Stimulated activated memory B cell treated with anti-CD40 and anti-IgM and Interleukin-4, amounts not matched to agents 10 μg/mL and 1 μg/mL and 100 μg/mL, for 72 hours (primary cell): ENCODE measurements around the gene PTGIS.

Experiments
- ATAC-seq: fragments of 150-1000 bp; cut with Tn5 transposase; 2 replicates; pipeline ENCODE4 v1.10.0; 2021
- H3K27ac Mint-ChIP-seq: one replicate; pipeline ENCODE4 v1.8.0; 2022; ENCODE audit warnings: mild to moderate bottlenecking, mixed read lengths
- H3K27me3 Mint-ChIP-seq: one replicate; pipeline ENCODE4 v1.8.0; 2022; ENCODE audit warnings: mixed read lengths
- H3K36me3 Mint-ChIP-seq: one replicate; pipeline ENCODE4 v1.8.0; 2022; ENCODE audit warnings: mixed read lengths
- H3K4me1 Mint-ChIP-seq: one replicate; pipeline ENCODE4 v1.8.0; 2022; ENCODE audit warnings: mixed read lengths
- H3K4me3 Mint-ChIP-seq: one replicate; pipeline ENCODE4 v1.8.0; 2022; ENCODE audit warnings: mild to moderate bottlenecking, moderate library complexity, mixed read lengths
- H3K9me3 Mint-ChIP-seq: one replicate; pipeline ENCODE4 v1.8.0; 2022; ENCODE audit warnings: mixed read lengths

PTGIS gene

DNA sequence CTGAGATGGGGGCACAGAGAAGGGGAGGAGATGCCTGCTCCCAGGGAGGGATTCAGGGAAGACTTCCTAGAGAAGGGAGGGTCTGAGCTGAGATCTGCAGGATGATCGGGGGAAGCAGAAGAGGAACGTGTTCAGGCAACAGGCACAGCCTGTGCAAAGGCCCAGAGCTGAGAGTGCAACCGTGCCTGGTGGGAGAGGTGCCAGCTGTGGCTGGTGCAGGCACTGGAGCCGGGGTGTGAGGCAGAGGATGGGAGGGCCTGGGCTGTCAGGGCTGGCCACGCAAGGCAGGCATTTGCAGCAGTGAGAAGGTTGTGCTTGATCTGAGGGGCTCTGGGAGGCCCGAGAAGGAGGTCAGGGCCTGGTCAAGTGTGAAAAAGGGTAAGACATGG is 27.7 kb downstream of the PTGIS start:
- Mint-ChIP-seq H3K27ac (no peak overlapping the region), H3K4me1 (peaks cover 9% of the 10 kb centered on the region), H3K4me3 (no peak overlapping the region), H3K36me3 (no peaks in the 10 kb centered on the region), H3K9me3 (peaks cover 1% of the 10 kb centered on the region), H3K27me3 (peaks cover 34% of the 10 kb centered on the region)
- ATAC-seq: no peak

DNA sequence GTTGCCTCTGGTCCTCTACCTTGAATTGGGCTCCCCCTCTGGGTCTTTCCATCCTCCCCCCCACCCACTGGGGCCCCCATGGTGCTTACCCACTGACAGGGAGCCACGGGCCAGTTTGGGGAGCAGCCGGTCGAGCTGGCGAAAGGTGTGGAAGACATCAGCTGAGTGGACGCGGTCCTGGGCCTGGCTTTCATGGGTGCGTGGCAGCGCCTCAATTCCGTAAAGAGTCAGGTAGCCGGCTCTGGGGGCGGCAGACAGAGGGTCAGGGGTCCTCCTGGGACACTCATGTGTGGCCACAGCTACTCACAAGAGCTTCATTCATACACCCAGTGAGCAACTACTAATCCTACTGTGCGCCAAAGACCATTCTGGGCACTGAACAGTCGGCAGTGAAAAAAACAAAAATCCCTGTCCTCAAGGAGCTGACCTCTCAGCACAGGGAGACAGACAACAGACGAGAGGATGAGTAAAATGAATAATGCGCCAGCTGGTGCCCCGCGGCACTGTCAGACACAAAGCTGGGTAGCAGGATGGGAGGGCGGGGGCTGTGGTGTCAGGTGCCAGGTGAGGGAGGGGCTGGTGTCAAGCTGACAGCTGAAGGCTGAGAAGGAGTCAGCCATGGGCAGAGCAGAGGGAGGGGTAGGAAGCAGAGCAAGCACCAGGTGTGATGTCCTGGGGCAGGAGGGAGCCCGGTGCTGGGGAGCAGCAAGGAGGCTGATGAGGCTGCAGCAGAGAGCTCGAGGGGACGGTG is 28.3 kb downstream of the PTGIS start:
- Mint-ChIP-seq H3K27ac (no peak overlapping the region), H3K27me3 (peaks cover 34% of the 10 kb centered on the region), H3K4me1 (peaks cover 15% of the 10 kb centered on the region), H3K4me3 (no peak overlapping the region), H3K9me3 (no peaks in the 10 kb centered on the region), H3K36me3 (no peaks in the 10 kb centered on the region)
- ATAC-seq: no peak

DNA sequence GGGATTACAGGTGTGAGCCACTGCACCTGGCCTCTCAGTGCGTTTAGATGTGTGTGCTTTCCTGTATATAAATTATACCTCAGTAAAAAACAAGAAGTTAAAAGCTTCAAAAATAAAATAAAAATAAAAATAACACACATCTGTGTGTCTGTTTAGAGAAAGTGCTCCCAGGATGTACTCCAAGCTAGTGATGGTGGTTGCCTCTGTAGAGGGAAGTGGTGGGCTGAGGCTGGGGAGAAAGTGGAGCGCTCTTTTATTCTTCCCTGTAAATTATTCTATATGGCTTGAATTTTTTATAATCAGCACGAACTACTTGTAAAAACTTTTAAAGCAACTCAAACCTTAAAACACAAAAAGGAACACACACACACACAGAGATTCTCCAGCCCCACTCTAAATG is 29.0 kb downstream of the PTGIS start:
- no peaks in the 10 kb centered on the region for H3K9me3 Mint-ChIP-seq
- no peak overlapping the region for H3K4me3 Mint-ChIP-seq
- no peak overlapping the region for H3K27ac Mint-ChIP-seq
- H3K36me3 Mint-ChIP-seq: no peaks in the 10 kb centered on the region
- no peak for ATAC-seq
- peaks cover 22% of the 10 kb centered on the region for H3K4me1 Mint-ChIP-seq
- H3K27me3 Mint-ChIP-seq: peaks cover 34% of the 10 kb centered on the region

DNA sequence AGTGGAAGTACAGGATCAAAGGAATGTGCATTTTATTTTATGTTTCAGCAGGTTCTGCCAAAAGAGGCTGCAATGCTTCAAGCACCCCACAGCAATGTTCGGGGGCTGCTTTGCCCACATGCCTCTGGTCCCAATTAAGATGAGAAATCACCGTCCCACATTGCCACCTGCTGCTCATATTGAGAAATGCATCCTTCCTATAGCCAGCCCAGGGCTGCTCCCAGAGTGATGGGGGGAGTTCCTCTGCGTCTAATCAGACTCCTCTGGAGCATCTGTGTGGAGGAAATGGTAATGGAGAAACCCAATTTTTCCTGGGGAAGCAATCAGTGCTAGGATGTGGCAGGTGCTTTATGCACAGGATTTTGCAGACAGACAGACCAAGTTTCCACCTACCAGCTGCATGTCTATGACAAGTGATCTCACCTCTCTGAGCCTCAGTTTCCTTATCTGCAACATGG is 33.7 kb downstream of the PTGIS start:
- Mint-ChIP-seq H3K27me3 (peaks cover 18% of the 10 kb centered on the region), H3K36me3 (no peaks in the 10 kb centered on the region), H3K27ac (peak overlapping the region; percentile 12), H3K9me3 (no peaks in the 10 kb centered on the region), H3K4me1 (peaks cover 16% of the 10 kb centered on the region), H3K4me3 (no peak overlapping the region)
- peak; percentile 73 for ATAC-seq

DNA sequence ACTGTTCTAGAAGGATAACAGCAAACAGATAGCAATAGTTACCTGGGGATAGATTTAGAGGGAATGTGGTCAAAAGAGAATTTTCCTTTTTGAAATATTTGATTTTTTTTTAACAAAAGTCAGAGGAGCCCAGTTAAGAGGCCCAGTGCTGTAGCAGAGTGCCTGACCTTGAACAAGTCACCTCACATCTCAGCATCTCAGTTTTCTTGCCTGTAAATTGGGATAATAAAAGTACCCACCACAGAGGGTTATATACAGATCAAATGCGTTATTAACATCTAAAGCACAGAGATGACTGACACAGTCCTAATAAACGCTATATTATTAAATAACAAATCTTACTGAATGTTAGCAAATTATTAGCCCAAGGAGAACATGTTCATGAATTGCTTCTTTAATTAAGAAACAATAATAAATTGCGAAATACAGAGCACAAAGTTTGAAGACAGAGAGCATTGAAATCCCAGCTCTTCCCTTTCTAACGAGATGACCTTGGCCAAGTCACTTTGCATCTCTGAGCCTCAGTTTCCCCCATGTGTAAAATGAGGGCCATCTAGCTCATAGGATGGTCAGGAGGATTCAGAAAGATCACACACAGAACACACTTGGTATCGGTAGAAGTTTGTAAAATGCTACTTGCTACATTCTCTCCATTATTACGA is 35.5 kb downstream of the PTGIS start:
- Mint-ChIP-seq H3K27ac (no peak overlapping the region), H3K4me3 (no peak overlapping the region), H3K9me3 (no peaks in the 10 kb centered on the region), H3K27me3 (peaks cover 12% of the 10 kb centered on the region), H3K4me1 (peaks cover 16% of the 10 kb centered on the region), H3K36me3 (no peaks in the 10 kb centered on the region)
- ATAC-seq: no peak

DNA sequence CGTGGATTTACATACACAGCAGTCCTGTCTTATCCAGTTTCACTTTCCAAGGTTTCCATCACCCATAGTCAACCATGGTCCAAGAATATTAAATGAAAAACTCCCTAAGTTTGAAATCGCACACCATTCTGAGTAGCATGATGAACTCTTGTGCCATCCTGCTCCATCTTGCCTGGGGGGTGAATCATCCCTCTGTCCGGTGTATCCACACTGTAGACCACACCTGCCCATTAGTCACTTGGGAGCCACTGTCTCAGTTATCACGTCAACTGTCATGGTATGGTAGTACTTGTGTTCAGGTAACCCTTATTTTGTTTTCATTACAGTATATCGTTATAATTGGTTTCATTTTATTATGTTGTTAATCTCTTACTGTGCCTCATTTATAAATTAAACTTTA is 38.5 kb downstream of the PTGIS start:
- ATAC-seq: no peak
- H3K36me3 Mint-ChIP-seq: no peaks in the 10 kb centered on the region
- H3K4me1 Mint-ChIP-seq: peaks cover 5% of the 10 kb centered on the region
- no peak overlapping the region for H3K27ac Mint-ChIP-seq
- H3K9me3 Mint-ChIP-seq: peaks cover 4% of the 10 kb centered on the region
- H3K4me3 Mint-ChIP-seq: no peak overlapping the region
- no peaks in the 10 kb centered on the region for H3K27me3 Mint-ChIP-seq

DNA sequence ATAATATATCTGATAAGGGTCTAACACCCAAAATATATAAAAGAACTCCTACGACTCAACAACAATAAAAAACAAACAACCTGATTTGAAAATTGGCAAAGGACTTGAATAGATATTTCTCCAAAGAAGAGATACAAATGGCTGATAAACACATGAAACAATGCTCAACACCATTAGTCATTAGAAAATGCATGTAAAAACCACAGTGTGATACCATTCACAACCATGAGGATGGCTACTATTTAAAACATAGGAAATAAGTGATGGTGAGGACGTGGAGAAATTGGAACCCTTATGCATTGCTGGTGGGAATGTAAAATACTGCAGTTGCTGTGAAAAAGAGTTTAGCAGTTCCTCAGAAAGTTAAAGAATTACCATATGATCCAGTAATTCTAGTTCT is 41.4 kb downstream of the PTGIS start:
- no peak overlapping the region for H3K4me3 Mint-ChIP-seq
- no peak overlapping the region for H3K27ac Mint-ChIP-seq
- no peak for ATAC-seq
- H3K36me3 Mint-ChIP-seq: peaks cover 6% of the 10 kb centered on the region
- H3K4me1 Mint-ChIP-seq: no peaks in the 10 kb centered on the region
- peaks cover 14% of the 10 kb centered on the region for H3K9me3 Mint-ChIP-seq
- H3K27me3 Mint-ChIP-seq: peaks cover 22% of the 10 kb centered on the region

DNA sequence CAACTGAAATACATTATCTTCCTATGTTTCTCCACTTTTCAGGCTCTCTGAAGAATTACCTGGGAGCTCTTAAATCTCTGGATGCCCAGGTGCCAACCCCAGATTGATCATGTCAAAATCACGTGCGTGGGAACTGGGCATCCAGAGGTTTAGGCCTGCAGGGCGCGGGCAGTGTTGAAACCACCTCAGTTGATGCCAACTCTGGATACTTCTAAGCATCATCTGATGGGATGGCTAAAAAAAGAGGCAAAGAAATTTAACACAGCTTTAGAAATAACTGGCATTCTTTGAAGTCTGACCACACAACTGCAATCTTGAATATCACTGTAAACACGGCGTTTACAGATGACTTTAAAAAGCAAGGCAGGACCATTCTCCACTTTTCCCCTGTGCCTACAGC is 41.9 kb downstream of the PTGIS start:
- H3K4me3 Mint-ChIP-seq: no peak overlapping the region
- peaks cover 6% of the 10 kb centered on the region for H3K36me3 Mint-ChIP-seq
- no peak overlapping the region for H3K27ac Mint-ChIP-seq
- H3K4me1 Mint-ChIP-seq: no peaks in the 10 kb centered on the region
- no peak for ATAC-seq
- peaks cover 14% of the 10 kb centered on the region for H3K9me3 Mint-ChIP-seq
- peaks cover 27% of the 10 kb centered on the region for H3K27me3 Mint-ChIP-seq

DNA sequence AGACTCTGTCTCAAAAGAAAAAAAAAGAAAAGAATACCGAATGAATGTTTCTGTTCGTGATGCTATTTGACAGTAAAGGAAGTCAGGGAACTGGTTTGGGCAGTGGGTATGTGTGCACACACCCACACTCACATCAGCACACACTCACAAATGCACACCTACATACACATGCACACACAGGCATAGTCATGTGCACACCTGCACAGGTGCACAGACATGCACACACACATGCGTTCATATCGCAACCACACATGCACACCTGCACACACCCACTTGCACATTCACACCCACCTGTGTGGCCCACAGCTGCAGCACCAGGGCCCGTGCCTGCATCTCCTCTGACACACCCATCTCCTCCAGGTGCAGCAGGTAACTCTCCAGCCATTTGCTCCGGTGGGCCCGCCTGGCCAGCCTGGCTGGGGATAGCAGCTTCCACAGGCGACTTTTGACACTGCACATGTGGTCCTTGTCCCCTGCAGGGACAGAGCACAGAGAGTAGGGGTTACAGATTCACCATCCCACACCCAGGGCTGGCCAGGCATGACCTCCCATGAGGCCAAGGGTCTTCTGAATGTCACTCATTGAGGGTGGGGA is 44.1 kb downstream of the PTGIS start:
- Mint-ChIP-seq H3K27ac (no peak overlapping the region), H3K4me3 (no peak overlapping the region), H3K9me3 (peaks cover 14% of the 10 kb centered on the region), H3K27me3 (peaks cover 46% of the 10 kb centered on the region), H3K36me3 (peaks cover 6% of the 10 kb centered on the region), H3K4me1 (no peaks in the 10 kb centered on the region)
- no peak for ATAC-seq

DNA sequence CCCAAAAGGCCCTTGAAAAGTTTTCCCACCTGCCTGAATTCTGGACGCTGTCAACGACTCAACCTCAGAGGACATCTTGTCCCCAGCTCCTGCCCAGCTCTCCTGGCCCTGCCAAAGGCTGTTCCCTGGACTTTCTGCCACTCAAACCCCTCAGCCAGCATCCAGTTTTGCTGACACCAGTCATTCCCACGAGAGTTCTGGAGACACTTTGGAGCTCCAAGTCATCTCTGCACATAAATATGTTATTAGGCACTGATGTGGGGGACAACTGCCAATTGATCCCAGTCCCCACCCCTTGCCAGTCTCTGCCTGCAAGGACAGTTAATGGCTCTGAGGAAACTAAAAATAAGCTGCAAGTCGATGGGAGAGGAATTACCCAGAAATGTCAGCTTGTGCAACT is 46.6 kb downstream of the PTGIS start:
- no peak overlapping the region for H3K27ac Mint-ChIP-seq
- H3K4me3 Mint-ChIP-seq: no peak overlapping the region
- H3K9me3 Mint-ChIP-seq: peaks cover 14% of the 10 kb centered on the region
- peaks cover 63% of the 10 kb centered on the region for H3K27me3 Mint-ChIP-seq
- no peak for ATAC-seq
- no peaks in the 10 kb centered on the region for H3K4me1 Mint-ChIP-seq
- H3K36me3 Mint-ChIP-seq: peaks cover 6% of the 10 kb centered on the region

DNA sequence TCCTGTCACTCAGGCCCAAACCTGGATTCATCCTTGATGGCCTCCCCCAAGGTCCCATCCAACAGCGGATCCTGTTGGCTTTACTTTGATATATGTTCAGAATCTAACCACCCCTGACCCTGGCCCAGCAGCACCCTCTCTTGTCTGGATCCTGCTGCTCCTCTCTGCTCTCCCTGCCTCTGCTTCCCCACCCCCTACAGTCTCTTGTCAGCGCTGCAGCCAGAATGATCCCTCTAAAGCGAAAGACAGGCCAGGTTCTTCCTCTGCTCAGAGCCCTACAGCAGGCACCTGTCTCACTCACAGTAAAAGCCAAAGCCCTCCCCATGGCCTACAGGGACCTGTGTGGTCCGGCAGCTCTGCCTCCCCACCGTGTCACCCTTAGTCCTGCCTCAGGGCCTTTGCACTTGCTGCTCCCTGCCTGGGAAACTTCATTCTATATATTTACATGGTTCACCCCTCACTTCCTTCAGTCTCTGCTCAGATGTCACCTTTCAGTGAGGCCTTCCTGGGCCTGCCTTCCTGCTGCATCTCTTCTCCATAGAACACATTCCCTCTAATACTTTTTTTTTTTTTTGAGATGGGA is 48.1 kb downstream of the PTGIS start:
- H3K36me3 Mint-ChIP-seq: peaks cover 6% of the 10 kb centered on the region
- H3K27me3 Mint-ChIP-seq: peaks cover 63% of the 10 kb centered on the region
- ATAC-seq: no peak
- no peak overlapping the region for H3K27ac Mint-ChIP-seq
- no peak overlapping the region for H3K4me3 Mint-ChIP-seq
- peaks cover 13% of the 10 kb centered on the region for H3K9me3 Mint-ChIP-seq
- no peaks in the 10 kb centered on the region for H3K4me1 Mint-ChIP-seq

DNA sequence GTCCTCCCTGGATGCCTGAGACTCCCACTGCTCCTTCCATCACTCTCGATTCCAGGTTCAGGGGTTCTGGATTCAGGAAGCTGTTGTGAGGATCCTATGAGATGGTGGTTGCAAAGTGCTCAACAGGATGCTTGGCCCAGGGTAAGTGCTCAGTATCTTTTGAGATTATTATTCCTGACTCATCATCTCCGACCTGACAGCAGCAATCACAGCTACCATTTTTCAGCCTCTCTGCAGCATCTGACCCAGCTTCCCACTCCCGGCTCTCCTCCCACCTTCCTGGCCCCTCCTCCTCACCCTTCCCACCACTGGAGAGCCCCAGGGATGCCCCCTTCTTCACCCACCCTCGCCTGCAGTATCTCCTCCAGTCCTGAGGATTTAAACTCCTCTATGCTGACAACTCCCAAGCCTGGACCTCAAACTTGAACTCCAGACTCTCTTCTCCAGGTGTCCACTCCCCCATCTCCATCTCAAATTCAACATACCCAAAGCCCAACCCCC is 48.7 kb downstream of the PTGIS start:
- H3K27ac Mint-ChIP-seq: no peak overlapping the region
- H3K4me1 Mint-ChIP-seq: no peaks in the 10 kb centered on the region
- no peak overlapping the region for H3K4me3 Mint-ChIP-seq
- H3K9me3 Mint-ChIP-seq: peaks cover 10% of the 10 kb centered on the region
- H3K36me3 Mint-ChIP-seq: peaks cover 6% of the 10 kb centered on the region
- no peak for ATAC-seq
- peaks cover 63% of the 10 kb centered on the region for H3K27me3 Mint-ChIP-seq

DNA sequence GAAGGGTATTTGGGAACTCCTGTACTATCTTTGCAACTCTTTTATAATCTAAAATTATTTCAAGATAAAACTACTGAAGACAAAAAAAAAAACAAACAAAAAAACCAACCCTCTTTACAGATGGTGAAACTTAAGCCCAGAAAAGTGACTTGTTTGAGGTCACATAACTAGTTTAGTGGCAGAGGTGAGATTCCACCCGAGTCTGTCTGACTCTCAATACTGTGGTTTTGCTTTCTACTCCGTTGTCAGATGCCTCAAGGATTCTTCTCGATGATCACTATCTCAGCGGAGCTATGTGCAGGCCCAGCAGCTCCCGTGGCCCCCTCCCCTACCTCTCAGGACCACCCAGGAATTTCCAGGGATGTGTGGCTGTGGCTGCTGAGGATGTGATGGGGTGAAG is 49.4 kb downstream of the PTGIS start:
- peaks cover 10% of the 10 kb centered on the region for H3K9me3 Mint-ChIP-seq
- ATAC-seq: no peak
- peaks cover 61% of the 10 kb centered on the region for H3K27me3 Mint-ChIP-seq
- no peak overlapping the region for H3K4me3 Mint-ChIP-seq
- peaks cover 6% of the 10 kb centered on the region for H3K36me3 Mint-ChIP-seq
- H3K27ac Mint-ChIP-seq: no peak overlapping the region
- no peaks in the 10 kb centered on the region for H3K4me1 Mint-ChIP-seq

DNA sequence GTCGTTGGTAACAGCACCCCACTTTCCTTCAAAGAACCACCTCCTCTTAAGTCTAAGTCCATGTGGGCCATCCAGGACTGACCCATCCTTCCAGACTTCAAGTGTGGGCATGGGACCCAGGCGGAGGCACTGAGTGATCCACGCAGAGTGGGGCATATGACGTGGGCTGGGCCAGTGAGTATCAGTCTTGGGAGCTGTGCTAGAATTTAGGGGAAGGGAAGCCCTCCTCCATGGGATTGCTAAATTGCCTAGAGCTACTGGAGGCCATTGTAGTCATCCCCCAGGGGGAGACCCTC is 50.2 kb downstream of the PTGIS start:
- peaks cover 7% of the 10 kb centered on the region for H3K9me3 Mint-ChIP-seq
- peaks cover 53% of the 10 kb centered on the region for H3K27me3 Mint-ChIP-seq
- no peaks in the 10 kb centered on the region for H3K36me3 Mint-ChIP-seq
- ATAC-seq: no peak
- H3K4me1 Mint-ChIP-seq: no peaks in the 10 kb centered on the region
- no peak overlapping the region for H3K27ac Mint-ChIP-seq
- no peak overlapping the region for H3K4me3 Mint-ChIP-seq

DNA sequence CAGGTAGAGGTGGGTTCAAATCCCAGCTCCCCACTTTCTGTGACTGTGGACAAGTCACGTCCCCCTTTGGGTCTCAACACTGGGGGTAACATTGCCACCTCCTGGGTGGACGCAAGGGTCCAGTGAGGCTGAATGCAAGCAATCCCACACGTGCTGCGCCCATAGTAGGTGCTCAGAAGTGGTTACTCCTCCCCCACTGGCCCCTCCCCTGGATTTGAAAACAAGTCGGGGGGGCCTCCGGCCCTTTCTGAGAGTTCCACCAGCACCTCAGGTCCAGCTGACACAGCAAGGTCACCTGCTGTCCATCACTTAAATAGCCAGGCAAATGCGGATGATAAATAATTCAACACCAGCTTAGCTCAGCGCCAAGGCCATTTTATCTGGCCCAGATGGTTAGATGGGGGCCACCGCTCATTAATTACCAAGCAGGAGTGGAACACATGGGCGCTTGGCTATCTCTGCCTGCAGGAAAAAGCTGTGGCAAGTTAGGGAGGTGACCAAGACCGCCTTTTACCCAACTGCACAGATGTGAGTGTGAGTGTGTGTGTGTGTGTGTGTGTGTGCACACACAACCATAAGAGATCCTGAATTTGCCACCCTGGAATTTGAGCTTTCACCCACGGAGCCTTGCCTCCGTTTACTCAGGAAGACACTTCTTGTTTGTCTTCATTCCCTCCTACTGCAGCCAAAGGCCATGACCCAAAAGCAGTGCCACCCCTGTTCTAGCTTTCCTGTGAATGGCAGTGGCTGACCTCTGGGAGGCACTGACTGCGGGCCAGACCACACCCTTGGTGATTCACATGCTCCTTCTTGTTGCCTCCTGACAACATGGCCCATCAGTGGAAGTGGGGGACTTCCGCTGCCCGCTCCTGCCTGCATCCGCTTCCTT is 50.8 kb downstream of the PTGIS start:
- H3K27ac Mint-ChIP-seq: no peak overlapping the region
- H3K4me3 Mint-ChIP-seq: no peak overlapping the region
- no peaks in the 10 kb centered on the region for H3K4me1 Mint-ChIP-seq
- H3K27me3 Mint-ChIP-seq: peaks cover 47% of the 10 kb centered on the region
- H3K9me3 Mint-ChIP-seq: peaks cover 5% of the 10 kb centered on the region
- ATAC-seq: no peak
- no peaks in the 10 kb centered on the region for H3K36me3 Mint-ChIP-seq
